ENCODE measurements around the gene KANTR. TPM values are rescaled to one million over a fixed set of nuclear protein-coding genes. Genes with fewer than 3 reads are reported as not detected.

KANTR gene, protein sequence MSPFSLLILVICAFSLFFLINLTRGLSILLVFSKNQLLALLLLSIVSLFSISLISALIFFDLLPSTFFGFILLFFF
- total RNA-seq = 1 to 10 TPM; 6.2 to 6.8 TPM
- 11.8 TPM for polyA plus RNA-seq (2013, experiment 1 of 2)
- 14.0 TPM for polyA plus RNA-seq (2013, experiment 2 of 2)
- 2.0 to 54.9 (median 10.1) reads per million in 172 experiments for total RNA-seq

DNA sequence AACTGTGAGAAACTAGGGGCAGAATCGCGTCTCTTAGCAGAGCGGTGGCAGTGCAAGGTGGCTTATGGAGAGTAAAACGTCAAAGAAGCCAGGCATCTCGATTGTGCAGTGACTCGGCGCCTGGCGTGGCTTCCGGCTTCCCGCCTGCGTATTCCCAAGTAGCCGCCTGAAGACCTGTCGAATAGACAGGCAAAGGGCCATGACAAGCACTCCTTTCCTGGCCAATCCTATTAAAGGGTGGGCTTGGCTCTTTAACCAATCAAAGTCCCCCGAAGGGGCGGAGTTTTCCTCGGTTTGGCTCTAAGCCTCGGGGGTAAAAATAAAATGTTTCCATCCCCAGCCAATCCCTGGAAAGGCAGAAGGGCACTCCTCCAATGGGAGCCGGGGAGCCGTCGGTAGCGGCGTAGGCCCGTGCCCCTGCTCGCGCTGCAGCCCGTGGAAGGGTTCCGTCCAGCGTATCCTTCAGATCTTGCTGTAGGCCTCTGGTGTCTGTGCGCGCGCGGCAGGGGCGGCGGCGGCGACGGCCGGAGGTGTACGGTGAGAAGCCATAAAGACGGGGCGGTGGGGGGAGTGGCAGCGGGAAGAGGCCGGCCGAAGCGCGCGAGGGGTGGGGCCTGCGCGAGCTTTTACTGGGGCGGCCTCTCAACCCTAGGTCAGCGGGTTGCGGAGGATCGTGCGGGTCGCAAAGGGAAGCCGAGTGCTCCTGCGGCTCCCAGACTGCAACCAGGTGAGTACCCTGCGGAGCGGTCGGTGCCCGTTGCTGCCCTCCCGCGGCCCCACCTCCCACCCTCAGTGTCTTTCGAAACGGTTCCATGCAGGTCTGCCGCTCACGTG lies at the start of gene KANTR:
KANTR (plus strand) TSS at position 395 of the 834 bp plus-strand sequence. CDS start 30,131 bp downstream, outside the sequence.
- H3K27ac ChIP-seq (ENCODE audit: low read depth in 1 of 2, low read length in 2 of 2) = peak within 1 kb of the TSS; percentile 58 to 85
- H3K4me3 ChIP-seq (ENCODE audit: low read length) = peak within 1 kb of the TSS; percentile 81
- ChIA-PET POLR2A (interaction anchor here (1.0 to 1.7 kb wide), 3 partner anchors 9 to 131 kb away, joined by 4 to 15 read pairs (median 6); partner anchors contain the start of gene TSPYL2), CTCF (no interaction called here)
- peak within 1 kb of the TSS; percentile 93 for H3K27ac Mint-ChIP-seq
- ATAC-seq (ENCODE audit: poor library complexity) (peak; percentile 76), DNase-seq (peak; percentile 36 to 92 (median 72))
- TF ChIP-seq, protein P1, sequence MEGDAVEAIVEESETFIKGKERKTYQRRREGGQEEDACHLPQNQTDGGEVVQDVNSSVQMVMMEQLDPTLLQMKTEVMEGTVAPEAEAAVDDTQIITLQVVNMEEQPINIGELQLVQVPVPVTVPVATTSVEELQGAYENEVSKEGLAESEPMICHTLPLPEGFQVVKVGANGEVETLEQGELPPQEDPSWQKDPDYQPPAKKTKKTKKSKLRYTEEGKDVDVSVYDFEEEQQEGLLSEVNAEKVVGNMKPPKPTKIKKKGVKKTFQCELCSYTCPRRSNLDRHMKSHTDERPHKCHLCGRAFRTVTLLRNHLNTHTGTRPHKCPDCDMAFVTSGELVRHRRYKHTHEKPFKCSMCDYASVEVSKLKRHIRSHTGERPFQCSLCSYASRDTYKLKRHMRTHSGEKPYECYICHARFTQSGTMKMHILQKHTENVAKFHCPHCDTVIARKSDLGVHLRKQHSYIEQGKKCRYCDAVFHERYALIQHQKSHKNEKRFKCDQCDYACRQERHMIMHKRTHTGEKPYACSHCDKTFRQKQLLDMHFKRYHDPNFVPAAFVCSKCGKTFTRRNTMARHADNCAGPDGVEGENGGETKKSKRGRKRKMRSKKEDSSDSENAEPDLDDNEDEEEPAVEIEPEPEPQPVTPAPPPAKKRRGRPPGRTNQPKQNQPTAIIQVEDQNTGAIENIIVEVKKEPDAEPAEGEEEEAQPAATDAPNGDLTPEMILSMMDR (IDR thresholded peaks at IDR 0.05) = no peak
- no peaks in the 10 kb centered on the region for H3K9me3 ChIP-seq (ENCODE audit: control insufficient read depth in 1 of 2, insufficient read depth in 1 of 2, low read length in 2 of 2)
- intact Hi-C loops (cut with DNase I, micrococcal nuclease) = loop anchor here (1.0 to 10.0 kb wide), 3 partner anchors 23 to 829 kb away; no protein-coding TSS in a partner anchor
- no peaks in the 10 kb centered on the region for H3K9me3 Mint-ChIP-seq
- peaks cover 9% of the 10 kb centered on the region for H3K36me3 Mint-ChIP-seq (ENCODE audit: low read depth)
- H3K36me3 ChIP-seq (ENCODE audit: insufficient read depth, low read length) = no peaks in the 10 kb centered on the region
- H3K4me1 Mint-ChIP-seq (ENCODE audit: low read depth) = peaks cover 35% of the 10 kb centered on the region
- peaks cover 16% of the 10 kb centered on the region for H3K4me1 ChIP-seq (ENCODE audit: insufficient read depth, low read length)
- peak within 1 kb of the TSS; percentile 93 for H3K4me3 Mint-ChIP-seq
- H3K27me3 ChIP-seq (ENCODE audit: control insufficient read depth in 1 of 2, insufficient read depth in 2 of 2, low read length in 2 of 2) = no peaks in the 10 kb centered on the region
- H3K27me3 Mint-ChIP-seq = no peaks in the 10 kb centered on the region

DNA sequence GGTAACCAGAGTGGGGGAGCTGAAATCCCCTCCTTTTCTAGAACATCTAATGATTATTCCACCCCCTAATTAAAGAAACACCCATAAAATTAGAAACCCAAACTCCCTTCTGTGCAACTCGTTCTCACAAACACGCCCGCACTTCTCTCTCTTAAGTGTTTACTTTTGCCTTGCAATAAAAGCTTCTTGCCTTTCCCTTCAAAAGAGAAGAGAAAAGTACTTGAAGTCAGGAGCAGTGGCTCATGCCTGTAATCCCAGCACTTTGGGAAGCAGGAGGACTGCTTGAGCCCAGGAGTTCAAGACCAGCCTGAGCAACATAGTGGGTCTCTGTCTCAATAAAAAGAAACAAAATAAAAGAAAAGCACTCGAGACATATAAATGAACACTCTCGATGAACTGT lies 48.9 kb upstream of the KANTR start:
- Histone ChIP-seq H3K36me3 (ENCODE audit: insufficient read depth, low read length) (no peaks in the 10 kb centered on the region), H3K9me3 (ENCODE audit: control insufficient read depth in 1 of 2, insufficient read depth in 1 of 2, low read length in 2 of 2) (no peaks in the 10 kb centered on the region), H3K27me3 (ENCODE audit: control insufficient read depth in 1 of 2, insufficient read depth in 2 of 2, low read length in 2 of 2) (peaks cover 0 to 2% of the 10 kb centered on the region in 2 experiments), H3K4me1 (ENCODE audit: insufficient read depth, low read length) (no peaks in the 10 kb centered on the region), H3K4me3 (ENCODE audit: low read length) (no peak overlapping the region), H3K27ac (ENCODE audit: low read depth in 1 of 2, low read length in 2 of 2) (no peak overlapping the region)
- Mint-ChIP-seq H3K27ac (no peak overlapping the region), H3K4me3 (no peak overlapping the region), H3K4me1 (ENCODE audit: low read depth) (no peaks in the 10 kb centered on the region), H3K9me3 (no peaks in the 10 kb centered on the region), H3K36me3 (ENCODE audit: low read depth) (no peaks in the 10 kb centered on the region), H3K27me3 (peaks cover 5% of the 10 kb centered on the region)
- TF ChIP-seq, protein P1 (IDR thresholded peaks at IDR 0.05) = no peak
- POLR2A ChIA-PET = no interaction called here
- CTCF ChIA-PET = no interaction called here
- intact Hi-C loops (cut with DNase I, micrococcal nuclease) = no loop called here
- ATAC-seq (ENCODE audit: poor library complexity) (no peak), DNase-seq (no peak)

DNA sequence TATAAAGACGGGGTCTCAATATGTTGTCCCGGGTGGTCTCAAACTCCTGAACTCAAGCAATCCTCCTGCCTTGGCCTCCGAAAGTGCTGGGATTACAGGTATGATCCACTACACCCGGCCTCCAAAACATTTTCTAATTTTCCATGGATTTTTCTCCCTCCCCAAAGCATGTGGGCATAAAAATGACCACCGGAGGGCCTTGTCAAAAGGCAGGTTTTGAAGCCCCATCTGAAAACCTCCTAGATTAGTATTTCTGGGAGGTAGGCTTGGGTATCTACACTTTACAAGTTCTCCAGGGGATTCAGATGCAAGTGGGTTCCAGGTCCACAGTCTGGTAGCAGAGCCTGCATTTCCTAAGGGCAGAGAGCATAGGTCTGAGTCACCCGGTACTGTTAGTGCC lies 46.7 kb upstream of the KANTR start:
- ChIA-PET CTCF (no interaction called here), POLR2A (no interaction called here)
- Mint-ChIP-seq H3K4me1 (ENCODE audit: low read depth) (no peaks in the 10 kb centered on the region), H3K27ac (no peak overlapping the region), H3K36me3 (ENCODE audit: low read depth) (no peaks in the 10 kb centered on the region), H3K4me3 (no peak overlapping the region), H3K27me3 (peaks cover 5% of the 10 kb centered on the region), H3K9me3 (no peaks in the 10 kb centered on the region)
- no peak for DNase-seq
- TF ChIP-seq, protein P1 (IDR thresholded peaks at IDR 0.05) = no peak
- H3K4me1 ChIP-seq (ENCODE audit: insufficient read depth, low read length) = no peaks in the 10 kb centered on the region
- ATAC-seq (ENCODE audit: poor library complexity) = no peak
- intact Hi-C loops (cut with DNase I, micrococcal nuclease) = no loop called here
- H3K9me3 ChIP-seq (ENCODE audit: control insufficient read depth in 1 of 2, insufficient read depth in 1 of 2, low read length in 2 of 2) = no peaks in the 10 kb centered on the region
- H3K27me3 ChIP-seq (ENCODE audit: control insufficient read depth in 1 of 2, insufficient read depth in 2 of 2, low read length in 2 of 2) = peaks cover 0 to 2% of the 10 kb centered on the region in 2 experiments
- no peak overlapping the region for H3K4me3 ChIP-seq (ENCODE audit: low read length)
- H3K27ac ChIP-seq (ENCODE audit: low read depth in 1 of 2, low read length in 2 of 2) = no peak overlapping the region
- H3K36me3 ChIP-seq (ENCODE audit: insufficient read depth, low read length) = no peaks in the 10 kb centered on the region
